Posterior cingulate gyrus (tissue), 11 donors: ENCODE results near the gene RAPGEF3.

Experiments
- DNase-seq, 10 donors: peaks; one replicate each; pipeline versions ENCODE4 v3.0.0 to v3.0.0-alpha.2; 2020 to 2021; ENCODE audit warnings: mixed read lengths in 3 of 10
- intact Hi-C: fragments of 100-400 bp; cut with DNase I; formaldehyde crosslinking; loops from one replicate; pipeline ENCODE4 v1.15.1; 2023

RAPGEF3 gene

GRCh38 chr12:47758834-47759690 lies at the start of gene RAPGEF3:
TSS of gene RAPGEF3 (minus strand) at chr12:47758880. CDS start at chr12:47758556, 324 bp downstream.
- peak; percentile 78 to 98 (median 85) for DNase-seq
- intact Hi-C loops, result loop anchor here (2.0 kb wide), 1 partner anchor 42 kb away; no protein-coding TSS in a partner anchor

DNA sequence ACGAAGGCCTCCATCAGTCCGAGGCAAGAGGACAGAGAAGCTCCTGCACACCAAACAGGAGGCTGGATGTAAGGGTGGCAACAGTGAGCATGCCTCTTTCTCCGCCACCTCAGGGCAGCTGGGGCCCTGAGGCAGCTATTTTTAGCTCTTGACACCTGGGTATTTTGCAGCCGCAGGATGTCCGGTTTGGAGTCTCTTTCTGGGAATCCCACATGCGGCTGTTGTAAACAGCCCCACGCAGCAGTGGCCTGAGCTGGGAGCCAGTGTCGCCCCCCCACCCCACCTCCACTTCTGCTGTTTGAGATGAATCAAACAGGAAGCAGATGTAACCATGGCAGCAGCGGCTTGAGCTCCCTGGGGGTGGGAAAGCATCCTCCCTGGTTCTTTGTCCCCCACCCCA lies 49.4 kb upstream of the RAPGEF3 start:
- peak in 6 of 10 donors; percentile 35 to 88 (median 71) for DNase-seq

GRCh38 chr12:47807338-47807737 lies 48.7 kb upstream of the RAPGEF3 start:
- intact Hi-C loops, result no loop called here
- peak in 4 of 10 donors; percentile 15 to 39 (median 28) for DNase-seq

More for the DNA sequence above, 49.4 kb upstream of the RAPGEF3 start:
- intact Hi-C loops, result no loop called here

DNA sequence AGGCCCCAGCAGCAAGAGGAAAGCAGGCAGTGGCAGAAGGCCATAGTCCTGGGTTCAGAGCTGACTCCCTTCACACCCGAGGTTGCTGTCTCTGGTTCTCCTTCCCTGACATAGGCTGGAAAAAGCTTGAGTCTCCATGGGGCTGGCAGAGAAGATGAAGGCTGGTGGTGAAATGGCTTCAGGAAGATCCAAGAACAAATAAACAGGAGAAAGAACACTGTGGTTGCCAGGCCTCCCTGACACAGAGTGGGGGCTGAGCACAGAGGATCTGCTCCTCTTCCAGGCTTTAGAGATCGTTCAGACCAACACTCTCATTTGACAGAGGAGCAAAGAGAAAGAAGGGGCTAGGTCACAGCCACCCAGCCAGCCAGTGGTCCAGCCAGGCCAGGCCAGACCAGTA lies 46.7 kb upstream of the RAPGEF3 start:
- intact Hi-C loops, result no loop called here
- DNase-seq, result peak in 2 of 10 donors; percentile 18 to 39

- no peak for DNase-seq
- intact Hi-C loops, result no loop called here
Observed at GRCh38 chr12:47804171-47804570, 45.5 kb upstream of the RAPGEF3 start.

DNA sequence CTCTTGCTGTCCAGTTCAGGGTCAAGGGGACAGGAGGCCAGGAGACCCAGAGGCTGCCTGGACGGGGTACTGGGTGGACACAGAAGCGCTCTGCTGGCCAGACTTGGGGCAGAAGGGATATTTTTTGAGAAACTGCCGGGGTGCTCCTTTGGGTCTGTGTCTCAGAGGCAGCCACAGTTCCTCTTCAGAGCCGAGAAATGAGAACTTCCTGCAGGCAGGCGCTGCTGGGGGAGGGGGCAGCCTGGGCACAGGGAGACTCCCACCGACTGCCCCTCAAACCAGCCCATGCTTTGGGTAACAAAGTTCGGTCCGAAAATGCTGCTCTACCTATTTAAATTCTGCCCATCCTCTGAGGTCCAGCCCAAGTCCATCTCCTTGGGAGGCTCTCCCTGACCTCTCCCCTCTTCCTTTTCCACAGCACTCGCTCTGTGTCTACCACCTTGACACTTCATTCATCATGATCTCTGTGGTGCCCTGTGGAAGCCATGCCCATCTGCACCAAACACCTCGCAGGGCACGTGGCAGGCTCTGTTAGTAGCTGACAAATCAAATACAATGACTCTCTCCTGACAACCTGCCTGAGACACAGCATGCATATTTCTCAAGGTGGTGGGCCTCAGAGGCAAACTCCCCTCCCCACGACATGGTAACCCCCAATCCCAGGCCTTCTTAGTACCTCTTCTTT lies 44.7 kb upstream of the RAPGEF3 start:
- intact Hi-C loops, result no loop called here
- peak in 1 of 10 donors; percentile 27 for DNase-seq

- intact Hi-C loops, result no loop called here
- DNase-seq, result peak in 1 of 10 donors; percentile 42
Observed at GRCh38 chr12:47802312-47802711, 43.6 kb upstream of the RAPGEF3 start.

DNA sequence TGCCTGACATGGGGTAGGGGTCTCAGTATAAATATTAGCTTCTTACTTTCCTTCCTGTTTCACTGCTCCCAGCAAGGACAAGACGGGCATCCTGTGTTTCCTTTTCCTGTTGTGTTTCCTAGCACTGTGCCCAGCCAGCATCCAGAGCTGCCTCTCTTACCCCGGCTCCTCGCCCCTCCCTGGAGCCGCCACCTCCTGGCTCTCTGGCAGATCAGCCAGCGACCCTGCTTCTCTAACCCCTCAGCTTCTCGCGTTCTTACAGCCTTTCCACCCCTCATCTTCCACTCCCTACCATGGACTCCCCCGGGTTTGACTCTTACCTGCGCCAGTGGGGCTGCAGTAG lies 43.2 kb upstream of the RAPGEF3 start:
- DNase-seq, result peak in 1 of 10 donors; percentile 24
- intact Hi-C loops, result no loop called here

- intact Hi-C loops, result no loop called here
- DNase-seq, result peak in 2 of 10 donors; percentile 75 to 82
Observed at GRCh38 chr12:47801170-47801903, 42.7 kb upstream of the RAPGEF3 start.

DNA sequence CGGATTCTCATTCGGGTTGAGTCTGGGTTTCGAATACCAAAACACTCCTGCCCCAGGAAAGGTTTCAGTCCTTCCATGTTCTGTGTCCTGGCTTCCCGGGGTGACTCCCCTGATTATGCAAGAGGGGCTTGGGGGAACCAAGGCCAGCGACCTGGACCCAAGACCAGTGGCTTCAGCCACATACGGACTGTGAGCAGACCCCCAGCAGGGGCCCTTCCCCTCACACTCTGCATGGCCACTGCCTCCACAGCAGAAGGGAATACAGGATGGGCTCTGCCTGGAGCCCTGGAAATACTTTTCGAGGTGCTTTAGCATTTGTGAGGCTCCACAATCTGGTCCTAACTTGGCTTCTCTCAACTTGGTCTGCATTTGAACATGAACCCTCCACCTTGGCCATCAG lies 41.9 kb upstream of the RAPGEF3 start:
- DNase-seq, result peak in 1 of 10 donors; percentile 59
- intact Hi-C loops, result no loop called here

DNA sequence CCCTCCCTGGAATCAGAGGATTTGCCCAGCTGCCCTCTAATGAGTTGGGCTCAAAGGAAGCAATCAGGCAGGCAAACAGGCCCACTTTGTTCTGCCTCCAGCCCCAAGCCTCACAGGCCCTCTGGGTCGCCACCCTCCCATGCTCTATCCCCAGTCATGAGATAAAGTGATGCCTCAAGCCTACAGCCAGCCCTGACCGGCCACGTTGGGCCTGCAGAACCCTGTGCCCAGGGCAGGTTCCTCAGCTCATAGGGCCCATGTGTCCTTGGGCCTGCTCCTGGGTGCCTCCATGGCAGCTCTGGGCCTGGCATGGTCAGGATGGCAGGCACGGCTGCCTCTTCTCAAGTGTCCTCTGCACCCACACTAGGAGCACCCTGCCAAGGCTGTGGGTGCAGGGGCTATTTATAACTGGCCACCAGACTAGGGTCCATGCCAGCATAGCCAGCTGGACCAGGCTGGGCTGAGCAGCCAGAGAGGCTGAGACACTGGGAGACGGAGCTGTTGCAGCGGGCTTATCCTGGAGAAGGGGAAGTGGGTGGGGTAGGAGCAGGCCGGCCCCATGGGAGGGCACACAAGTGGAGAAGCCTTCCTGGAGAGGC lies 40.8 kb upstream of the RAPGEF3 start:
- peak in 8 of 10 donors; percentile 50 to 96 (median 60) for DNase-seq
- intact Hi-C loops, result no loop called here

- no peak for DNase-seq
- intact Hi-C loops, result no loop called here
Observed at GRCh38 chr12:47798382-47798948, 39.8 kb upstream of the RAPGEF3 start.

- intact Hi-C loops, result loop anchor here (2.0 kb wide), 1 partner anchor 41 kb away; no protein-coding TSS in a partner anchor
- DNase-seq, result peak in 4 of 10 donors; percentile 53 to 80 (median 61)
Observed at GRCh38 chr12:47797441-47797840, 38.8 kb upstream of the RAPGEF3 start.

- intact Hi-C loops, result loop anchor here (2.0 kb wide), 1 partner anchor 43 kb away; no protein-coding TSS in a partner anchor
- DNase-seq, result peak in 2 of 10 donors; percentile 64 to 73
Observed at GRCh38 chr12:47795814-47796411, 37.2 kb upstream of the RAPGEF3 start.

DNA sequence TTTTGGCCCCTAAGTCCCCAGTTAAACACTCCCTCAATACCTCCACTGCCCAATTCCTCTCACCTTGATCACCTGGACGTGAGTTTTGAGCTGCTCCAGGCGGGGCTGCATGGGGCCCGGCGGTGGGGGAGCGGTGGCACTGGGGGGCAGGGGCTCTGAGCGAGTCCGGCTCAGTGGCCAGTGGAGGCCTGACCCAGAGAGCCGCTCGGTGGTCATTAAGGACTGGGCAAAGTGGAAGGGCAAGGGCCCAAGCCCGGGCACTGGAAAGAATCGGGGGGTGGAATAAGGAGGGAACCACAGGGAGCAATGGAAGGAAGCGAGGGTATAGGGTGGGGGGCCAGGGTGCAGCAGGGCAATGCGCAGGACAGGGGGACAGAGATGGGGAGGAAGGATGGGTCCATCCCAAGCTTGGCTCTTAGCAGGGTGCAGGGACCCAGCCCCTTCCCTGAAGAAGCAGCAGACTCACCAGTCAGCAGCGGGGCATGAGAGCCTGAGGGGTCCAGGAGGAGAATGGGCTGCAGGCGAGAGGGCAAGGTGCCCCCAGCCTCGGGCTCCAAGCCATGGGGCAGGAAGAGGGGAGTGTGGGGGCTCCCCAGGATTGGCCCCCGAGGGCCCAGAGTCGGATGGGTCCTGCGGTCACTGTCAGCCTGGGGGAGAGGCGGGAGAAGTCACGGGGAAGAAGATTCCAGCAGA lies 36.6 kb upstream of the RAPGEF3 start:
- DNase-seq, result no peak
- intact Hi-C loops, result no loop called here

DNA sequence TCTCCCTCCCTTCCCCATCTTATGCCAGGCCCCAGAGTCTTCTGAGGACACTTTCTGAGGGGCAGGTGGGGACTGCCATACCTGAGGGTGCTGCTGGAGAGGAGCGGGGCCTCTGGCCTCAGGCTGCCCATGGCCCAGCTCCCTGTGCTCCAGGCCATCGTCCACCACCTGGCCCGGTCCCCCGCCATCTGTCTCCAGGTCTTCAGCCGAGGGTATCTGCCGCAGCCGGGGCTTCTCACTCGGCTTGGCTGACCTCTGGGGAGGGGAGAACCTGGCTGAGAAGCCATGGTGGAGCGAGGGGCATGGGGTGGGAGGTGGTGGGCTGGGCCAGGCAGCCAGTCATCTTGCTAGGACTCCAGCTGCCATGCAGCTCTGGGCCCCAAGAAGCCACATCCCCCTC lies 36.0 kb upstream of the RAPGEF3 start:
- intact Hi-C loops, result no loop called here
- peak in 2 of 10 donors; percentile 18 to 79 for DNase-seq

GRCh38 chr12:47793015-47793681 lies 34.5 kb upstream of the RAPGEF3 start:
- intact Hi-C loops, result no loop called here
- peak in 3 of 10 donors; percentile 19 to 49 (median 40) for DNase-seq

GRCh38 chr12:47791874-47792273 lies 33.2 kb upstream of the RAPGEF3 start:
- peak in 3 of 10 donors; percentile 28 to 79 (median 37) for DNase-seq
- intact Hi-C loops, result no loop called here
